ENCODE results near the gene DOCK2. TPM values are rescaled to one million over a fixed set of nuclear protein-coding genes. Genes with fewer than 3 reads are reported as not detected.

DOCK2 gene
- total and polyA plus RNA-seq, 9 of the 15 experiments (the other 6 are each of a cell fraction or from before 2014, with no cell fraction given): 4.5 to 42.6 (median 20.5) TPM

DNA sequence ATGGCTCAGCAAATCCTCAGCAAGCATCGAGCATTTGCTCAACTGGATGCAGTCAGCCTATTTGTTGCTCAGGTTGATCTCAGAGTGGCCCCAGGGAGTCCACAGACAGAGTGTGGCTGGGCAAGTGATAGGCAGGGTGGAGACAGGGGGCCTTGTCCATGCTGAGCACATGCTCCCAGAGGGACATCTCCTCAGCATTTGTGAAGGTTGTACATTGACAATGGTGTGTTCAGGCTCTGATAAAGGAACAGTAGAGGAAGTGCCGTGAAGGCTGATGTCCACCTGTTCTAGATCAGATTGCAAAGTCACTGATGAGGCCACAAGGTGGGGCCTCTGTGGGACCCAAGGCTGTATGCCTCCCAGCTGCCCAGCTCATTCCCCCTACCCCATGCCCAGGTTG, 418.5 kb downstream of the DOCK2 start:
- DNase-seq (ENCODE audit: extremely low read depth in 1 of 4, low spot score in 3 of 4) (peak in 1 of 4 experiments; percentile 21), ATAC-seq (peak; percentile 57), FAIRE-seq (no peak)
- H4K20me1 ChIP-seq (replicated peaks; ENCODE audit: control insufficient read depth, insufficient read depth, low read length): no peaks in the 10 kb centered on the region; the same call in 1 of the 2 replicates
- H3K4me1 ChIP-seq (replicated peaks in 1 of 2; ENCODE audit: control insufficient read depth in 2 of 2, insufficient read depth in 2 of 2, low read length in 2 of 2): peaks cover 0 to 3% of the 10 kb centered on the region in 2 experiments; a peak in 1 of 5 replicates
- H3K4me2 ChIP-seq (ENCODE audit: insufficient read depth, low read length): no peak overlapping the region
- POLR2A ChIA-PET: interaction anchor here (0.6 kb wide), 1 partner anchor 220 kb away, joined by 3 read pairs; no protein-coding TSS in a partner anchor
- no peak overlapping the region for H3K4me3 ChIP-seq
- intact Hi-C loops (cut with micrococcal nuclease) (no loop called here), in situ Hi-C loops (cut with MboI) (no loop called here)
- H3K27ac ChIP-seq (ENCODE audit: extremely low read depth, low read depth, low read length): no peak overlapping the region
- no peaks in the 10 kb centered on the region for H3K9me1 ChIP-seq (ENCODE audit: control insufficient read depth, insufficient read depth, low read length)
- H3K79me2 ChIP-seq (ENCODE audit: control insufficient read depth, insufficient read depth, low read length): no peaks in the 10 kb centered on the region
- H3K27me3 ChIP-seq (ENCODE audit: control insufficient read depth in 2 of 2, insufficient read depth in 2 of 2, low read length in 2 of 2): no peaks in the 10 kb centered on the region
- H2AFZ ChIP-seq (ENCODE audit: low read depth, low read length): no peak overlapping the region
- CTCF ChIA-PET (ENCODE audit: low intra/inter-chr PET ratio): no interaction called here
- no TSS peak for BruUV-seq (replicated peaks)
- TF ChIP-seq ZNF134 (CRISPR knock-in tag; conservative IDR thresholded peaks at IDR 0.05) (no peak), CBFA2T2 (conservative IDR thresholded peaks at IDR 0.05) (0 out of 2 replicates have a peak, but pooled peaks have one; percentile 5), TAL1 (IDR thresholded peaks at IDR 0.05) (peak; percentile 17; the same call in 1 of the 2 replicates), GTF2E2 (tag; IDR thresholded peaks at IDR 0.05) (no peak), BCOR (IDR thresholded peaks at IDR 0.05) (no peak), TEAD4 (IDR thresholded peaks at IDR 0.05; ENCODE audit: low read length) (peak; percentile 19; the same call in 1 of the 2 replicates), TEAD4 (CRISPR knock-in tag; IDR thresholded peaks at IDR 0.05; ENCODE audit: borderline replicate concordance) (no peak), ZC3H8 (IDR thresholded peaks at IDR 0.05) (no peak), TCF3 (CRISPR knock-in tag; IDR thresholded peaks at IDR 0.05) (peak; percentile 64), BRF1 (IDR thresholded peaks at IDR 0.05; ENCODE audit: borderline replicate concordance, extremely low read depth, insufficient read length) (no peak), CBFA2T3 (IDR thresholded peaks at IDR 0.05) (peak; percentile 50), ZEB2 (IDR thresholded peaks at IDR 0.05) (no peak), SOX6 (IDR thresholded peaks at IDR 0.05) (0 out of 2 replicates have a peak, but pooled peaks have one; percentile 16), SPI1 (IDR thresholded peaks at IDR 0.05; ENCODE audit: borderline replicate concordance, low read depth, low read length) (peak; percentile 64; the same call in 1 of the 2 replicates), PHF20 (IDR thresholded peaks at IDR 0.05; ENCODE audit: partially characterized antibody) (no peak)
- TF ChIP-seq, protein P1, sequence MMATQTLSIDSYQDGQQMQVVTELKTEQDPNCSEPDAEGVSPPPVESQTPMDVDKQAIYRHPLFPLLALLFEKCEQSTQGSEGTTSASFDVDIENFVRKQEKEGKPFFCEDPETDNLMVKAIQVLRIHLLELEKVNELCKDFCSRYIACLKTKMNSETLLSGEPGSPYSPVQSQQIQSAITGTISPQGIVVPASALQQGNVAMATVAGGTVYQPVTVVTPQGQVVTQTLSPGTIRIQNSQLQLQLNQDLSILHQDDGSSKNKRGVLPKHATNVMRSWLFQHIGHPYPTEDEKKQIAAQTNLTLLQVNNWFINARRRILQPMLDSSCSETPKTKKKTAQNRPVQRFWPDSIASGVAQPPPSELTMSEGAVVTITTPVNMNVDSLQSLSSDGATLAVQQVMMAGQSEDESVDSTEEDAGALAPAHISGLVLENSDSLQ (IDR thresholded peaks at IDR 0.05): no peak
- TF ChIP-seq, protein P2, sequence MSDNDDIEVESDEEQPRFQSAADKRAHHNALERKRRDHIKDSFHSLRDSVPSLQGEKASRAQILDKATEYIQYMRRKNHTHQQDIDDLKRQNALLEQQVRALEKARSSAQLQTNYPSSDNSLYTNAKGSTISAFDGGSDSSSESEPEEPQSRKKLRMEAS (CRISPR knock-in tag; IDR thresholded peaks at IDR 0.05): peak; percentile 66
- TF ChIP-seq, protein P3, sequence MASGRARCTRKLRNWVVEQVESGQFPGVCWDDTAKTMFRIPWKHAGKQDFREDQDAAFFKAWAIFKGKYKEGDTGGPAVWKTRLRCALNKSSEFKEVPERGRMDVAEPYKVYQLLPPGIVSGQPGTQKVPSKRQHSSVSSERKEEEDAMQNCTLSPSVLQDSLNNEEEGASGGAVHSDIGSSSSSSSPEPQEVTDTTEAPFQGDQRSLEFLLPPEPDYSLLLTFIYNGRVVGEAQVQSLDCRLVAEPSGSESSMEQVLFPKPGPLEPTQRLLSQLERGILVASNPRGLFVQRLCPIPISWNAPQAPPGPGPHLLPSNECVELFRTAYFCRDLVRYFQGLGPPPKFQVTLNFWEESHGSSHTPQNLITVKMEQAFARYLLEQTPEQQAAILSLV (tag; IDR thresholded peaks at IDR 0.05): no peak
- no peaks in the 10 kb centered on the region for H3K9me3 ChIP-seq (replicated peaks; ENCODE audit: control insufficient read depth, insufficient read depth, low read depth, low read length)
- H3K9ac ChIP-seq (ENCODE audit: insufficient read depth in 1 of 2, low read depth in 2 of 2, low read length in 2 of 2): no peak overlapping the region
- no peaks in the 10 kb centered on the region for H3K36me3 ChIP-seq (ENCODE audit: control insufficient read depth, insufficient read depth, low read length)
- 0% methylated on average over 2 of the region's 2 CpGs for WGBS (ENCODE audit: insufficient coverage, low coverage, missing lambda C conversion rate)

Data from K562 (cell line).